Measurements from ENCODE around the gene ARHGAP22.

Gene ARHGAP22

GRCh38 chr10:48506147-48506917 lies 98.5 kb downstream of the ARHGAP22 start:
- no peak overlapping the region for H3K4me3 ChIP-seq (replicated peaks; ENCODE audit: insufficient read depth, low read length)
- TF ChIP-seq REST (IDR thresholded peaks at IDR 0.05; ENCODE audit: insufficient replicate concordance, low read depth) (no peak), CTCF (IDR thresholded peaks at IDR 0.05; ENCODE audit: insufficient read depth, low read length) (no peak), POLR2AphosphoS5 (IDR thresholded peaks at IDR 0.05; ENCODE audit: low read depth) (no peak), GABPA (IDR thresholded peaks at IDR 0.05; ENCODE audit: low read depth) (no peak), SPI1 (IDR thresholded peaks at IDR 0.05; ENCODE audit: borderline replicate concordance, low read depth) (no peak)
- H3K27ac ChIP-seq (replicated peaks), result peak overlapping the region; percentile 43
- peak in 1 of 2 experiments; percentile 68 for DNase-seq (ENCODE audit: low read depth in 1 of 2, low spot score in 1 of 2)
- H3K27me3 ChIP-seq (ENCODE audit: insufficient read depth, poor library complexity, severe bottlenecking), result no peaks in the 10 kb centered on the region

- H3K4me3 ChIP-seq (replicated peaks; ENCODE audit: insufficient read depth, low read length), result no peak overlapping the region
- no peaks in the 10 kb centered on the region for H3K27me3 ChIP-seq (ENCODE audit: insufficient read depth, poor library complexity, severe bottlenecking)
- TF ChIP-seq GABPA (IDR thresholded peaks at IDR 0.05; ENCODE audit: low read depth) (no peak), REST (IDR thresholded peaks at IDR 0.05; ENCODE audit: insufficient replicate concordance, low read depth) (no peak), SPI1 (IDR thresholded peaks at IDR 0.05; ENCODE audit: borderline replicate concordance, low read depth) (no peak; the same call in 1 of the 2 replicates), POLR2AphosphoS5 (IDR thresholded peaks at IDR 0.05; ENCODE audit: low read depth) (no peak), CTCF (IDR thresholded peaks at IDR 0.05; ENCODE audit: insufficient read depth, low read length) (no peak)
- peak overlapping the region; percentile 43 for H3K27ac ChIP-seq (replicated peaks)
- peak in 1 of 2 experiments; percentile 78 for DNase-seq (ENCODE audit: low read depth in 1 of 2, low spot score in 1 of 2)
These were observed 99.3 kb downstream of the ARHGAP22 start for GRCh38 chr10:48505394-48506112.

GRCh38 chr10:48504141-48504885 lies 100.6 kb downstream of the ARHGAP22 start:
- Histone ChIP-seq H3K4me3 (replicated peaks; ENCODE audit: insufficient read depth, low read length) (no peak overlapping the region), H3K27me3 (ENCODE audit: insufficient read depth, poor library complexity, severe bottlenecking) (no peaks in the 10 kb centered on the region), H3K27ac (replicated peaks) (no peak overlapping the region)
- no peak for DNase-seq (ENCODE audit: low read depth in 1 of 2, low spot score in 1 of 2)
- no peak for TF ChIP-seq GABPA (IDR thresholded peaks at IDR 0.05; ENCODE audit: low read depth)
- no peak for TF ChIP-seq SPI1 (IDR thresholded peaks at IDR 0.05; ENCODE audit: borderline replicate concordance, low read depth)
- no peak for TF ChIP-seq POLR2AphosphoS5 (IDR thresholded peaks at IDR 0.05; ENCODE audit: low read depth)
- no peak for TF ChIP-seq REST (IDR thresholded peaks at IDR 0.05; ENCODE audit: insufficient replicate concordance, low read depth)
- no peak for TF ChIP-seq CTCF (IDR thresholded peaks at IDR 0.05; ENCODE audit: insufficient read depth, low read length)
